ENCODE data around the gene FTH1.

The FTH1 gene

GRCh38 chr11:61980783-61981541 lies 13.5 kb upstream of the FTH1 start:
- POLR2A ChIA-PET = interaction anchor here (1.6 kb wide), 1 partner anchor 13 kb away, joined by 10 read pairs; no protein-coding TSS in a partner anchor
- CTCF ChIA-PET = no interaction called here
- TF ChIP-seq SP1 (IDR thresholded peaks at IDR 0.05) (no peak), FOXM1 (IDR thresholded peaks at IDR 0.05; ENCODE audit: borderline replicate concordance) (no peak), FOXA1 (IDR thresholded peaks at IDR 0.05) (no peak), SUZ12 (IDR thresholded peaks at IDR 0.05) (no peak), FOXK2 (IDR thresholded peaks at IDR 0.05) (no peak), ZNF384 (IDR thresholded peaks at IDR 0.05) (no peak), BHLHE40 (IDR thresholded peaks at IDR 0.05; ENCODE audit: borderline replicate concordance) (no peak), TARDBP (IDR thresholded peaks at IDR 0.05) (no peak), L3MBTL2 (conservative IDR thresholded peaks at IDR 0.05) (no peak), HDGF (IDR thresholded peaks at IDR 0.05; ENCODE audit: borderline replicate concordance) (no peak), CTBP1 (IDR thresholded peaks at IDR 0.05; ENCODE audit: borderline replicate concordance) (no peak), LEF1 (IDR thresholded peaks at IDR 0.05; ENCODE audit: borderline replicate concordance) (no peak), NFRKB (IDR thresholded peaks at IDR 0.05) (no peak), ELF4 (IDR thresholded peaks at IDR 0.05) (no peak), ARNT (IDR thresholded peaks at IDR 0.05) (no peak)
- TF ChIP-seq, protein P1, sequence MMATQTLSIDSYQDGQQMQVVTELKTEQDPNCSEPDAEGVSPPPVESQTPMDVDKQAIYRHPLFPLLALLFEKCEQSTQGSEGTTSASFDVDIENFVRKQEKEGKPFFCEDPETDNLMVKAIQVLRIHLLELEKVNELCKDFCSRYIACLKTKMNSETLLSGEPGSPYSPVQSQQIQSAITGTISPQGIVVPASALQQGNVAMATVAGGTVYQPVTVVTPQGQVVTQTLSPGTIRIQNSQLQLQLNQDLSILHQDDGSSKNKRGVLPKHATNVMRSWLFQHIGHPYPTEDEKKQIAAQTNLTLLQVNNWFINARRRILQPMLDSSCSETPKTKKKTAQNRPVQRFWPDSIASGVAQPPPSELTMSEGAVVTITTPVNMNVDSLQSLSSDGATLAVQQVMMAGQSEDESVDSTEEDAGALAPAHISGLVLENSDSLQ (IDR thresholded peaks at IDR 0.05) = no peak
- DNase-seq (ENCODE audit: extremely low spot score) = no peak

DNA sequence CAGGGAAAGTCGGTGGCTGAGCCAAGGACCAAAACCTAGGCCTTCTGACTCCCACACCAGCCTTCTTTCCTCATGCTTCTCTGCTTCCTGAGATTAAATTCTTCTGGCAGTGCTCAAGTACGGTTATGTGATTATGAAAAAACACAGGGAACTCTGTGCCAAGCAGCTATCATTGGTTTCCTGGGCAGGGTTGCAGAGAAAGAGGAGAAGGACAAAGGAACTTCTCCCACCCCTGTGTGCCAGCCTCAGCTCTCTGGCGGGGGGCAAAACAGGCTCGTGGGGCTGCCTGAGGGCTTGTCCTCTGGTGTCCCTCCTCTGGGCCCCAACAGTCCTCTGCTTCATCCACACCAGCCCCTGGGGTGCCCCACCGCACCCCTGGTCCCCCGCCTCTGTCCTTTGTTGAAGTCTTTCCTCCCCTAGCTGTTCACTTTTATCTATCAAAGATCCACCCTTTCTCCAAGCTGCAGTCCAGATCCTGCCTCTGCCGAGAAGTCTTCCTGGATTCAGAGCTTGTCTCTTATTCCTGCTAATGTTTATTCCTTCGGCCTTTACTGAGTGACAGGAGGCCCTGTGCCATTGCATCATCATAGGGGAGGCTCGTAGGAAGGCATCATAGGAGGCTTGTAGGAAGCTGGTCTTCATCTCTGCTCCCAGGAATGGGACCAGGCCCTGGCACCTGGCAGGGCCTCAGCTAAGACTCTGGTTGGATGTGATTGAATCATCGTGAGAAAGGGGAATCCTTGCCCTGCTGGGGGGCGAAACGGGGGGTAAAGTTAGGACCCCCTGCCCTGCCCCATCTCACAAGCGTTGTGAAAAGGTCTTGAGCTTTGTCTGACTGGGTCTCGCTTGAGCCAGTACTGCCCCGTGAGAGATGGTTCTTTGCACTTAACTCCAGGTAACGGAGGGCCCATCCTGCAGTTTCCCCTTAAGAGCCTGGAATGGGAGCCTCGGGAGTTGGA lies 11.5 kb upstream of the FTH1 start:
- POLR2A ChIA-PET = interaction anchor here (0.6 to 2.1 kb wide), 2 partner anchors 10 to 11 kb away, joined by 3 to 12 read pairs; partner anchors contain the start of gene FTH1
- DNase-seq (ENCODE audit: extremely low spot score) = no peak
- CTCF ChIA-PET = interaction anchor here (1.3 kb wide), 1 partner anchor 80 kb away, joined by 3 read pairs; no protein-coding TSS in a partner anchor
- TF ChIP-seq, protein P1 (IDR thresholded peaks at IDR 0.05) = peak; percentile 57; the same call in 1 of the 2 replicates
- no peak for TF ChIP-seq BHLHE40 (IDR thresholded peaks at IDR 0.05; ENCODE audit: borderline replicate concordance)

- ChIA-PET CTCF (no interaction called here), POLR2A (interaction anchor here (2.4 kb wide), 1 partner anchor 9 kb away, joined by 9 read pairs; the partner anchor contains the start of gene FTH1)
- DNase-seq (ENCODE audit: extremely low spot score) = no peak
- TF ChIP-seq FOXA1 (IDR thresholded peaks at IDR 0.05) (no peak), NFRKB (IDR thresholded peaks at IDR 0.05) (no peak), LEF1 (IDR thresholded peaks at IDR 0.05; ENCODE audit: borderline replicate concordance) (no peak), FOXM1 (IDR thresholded peaks at IDR 0.05; ENCODE audit: borderline replicate concordance) (no peak), HDGF (IDR thresholded peaks at IDR 0.05; ENCODE audit: borderline replicate concordance) (no peak), ARNT (IDR thresholded peaks at IDR 0.05) (no peak), CTBP1 (IDR thresholded peaks at IDR 0.05; ENCODE audit: borderline replicate concordance) (no peak), ELF4 (IDR thresholded peaks at IDR 0.05) (no peak)
Observed at GRCh38 chr11:61976813-61977475, 9.5 kb upstream of the FTH1 start.

DNA sequence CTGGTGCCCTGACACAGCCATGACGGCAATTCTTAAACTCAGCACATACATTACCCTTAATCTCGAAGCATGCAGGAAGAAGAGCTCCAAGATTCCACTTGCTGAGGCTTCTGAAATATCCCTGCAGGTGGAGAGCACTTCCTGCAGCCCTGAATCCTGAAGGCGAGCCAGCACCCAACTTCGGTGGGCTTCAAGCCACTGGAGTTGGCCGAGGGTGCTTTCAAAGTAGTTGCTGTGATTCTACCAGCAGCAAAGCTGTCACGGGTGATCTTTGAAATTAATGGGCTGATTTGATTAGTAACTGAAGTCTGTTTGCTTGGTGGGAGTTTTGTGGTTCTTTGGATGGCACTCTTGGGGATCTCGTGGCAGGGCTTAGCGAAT lies 9.0 kb upstream of the FTH1 start:
- ChIA-PET POLR2A (interaction anchor here (2.4 kb wide), 1 partner anchor 9 kb away, joined by 9 read pairs; the partner anchor contains the start of gene FTH1), CTCF (no interaction called here)
- DNase-seq (ENCODE audit: extremely low spot score) = no peak
- TF ChIP-seq TARDBP (IDR thresholded peaks at IDR 0.05) (no peak), ZNF384 (IDR thresholded peaks at IDR 0.05) (no peak), FOXK2 (IDR thresholded peaks at IDR 0.05) (no peak), BHLHE40 (IDR thresholded peaks at IDR 0.05; ENCODE audit: borderline replicate concordance) (no peak)
- TF ChIP-seq, protein P1 (IDR thresholded peaks at IDR 0.05) = no peak

- TF ChIP-seq CTBP1 (IDR thresholded peaks at IDR 0.05; ENCODE audit: borderline replicate concordance) (no peak), BHLHE40 (IDR thresholded peaks at IDR 0.05; ENCODE audit: borderline replicate concordance) (no peak), SP1 (IDR thresholded peaks at IDR 0.05) (no peak), TARDBP (IDR thresholded peaks at IDR 0.05) (no peak), L3MBTL2 (conservative IDR thresholded peaks at IDR 0.05) (no peak), LEF1 (IDR thresholded peaks at IDR 0.05; ENCODE audit: borderline replicate concordance) (no peak), NFRKB (IDR thresholded peaks at IDR 0.05) (no peak), ELF4 (IDR thresholded peaks at IDR 0.05) (no peak), FOXA1 (IDR thresholded peaks at IDR 0.05) (no peak), ARNT (IDR thresholded peaks at IDR 0.05) (no peak), HDGF (IDR thresholded peaks at IDR 0.05; ENCODE audit: borderline replicate concordance) (no peak)
- TF ChIP-seq, protein P1 (IDR thresholded peaks at IDR 0.05) = no peak
- POLR2A ChIA-PET = interaction anchor here (2.4 kb wide), 1 partner anchor 8 kb away, joined by 9 read pairs; the partner anchor contains the start of gene FTH1
- CTCF ChIA-PET = interaction anchor here (1.0 kb wide), 1 partner anchor 78 kb away, joined by 3 read pairs; no protein-coding TSS in a partner anchor
- no peak for DNase-seq (ENCODE audit: extremely low spot score)
Observed at GRCh38 chr11:61975638-61976419, 8.4 kb upstream of the FTH1 start.

Measured in HEK293T (cell line).